HG02981 (cell line): ENCODE measurements around the gene TNPO1.
A peak's percentile ranks its signal among the peaks of the same experiment; 100 is the strongest.
"Not testable (repeated sequence)": the region's sequence is repeated elsewhere in the genome, so short reads cannot be mapped to it uniquely, and the experiment has no call there.

Experiments used
- ATAC-seq: cut with Tn5 transposase; IDR thresholded peaks from one replicate; pipeline ENCODE4 v1.9.1; 2021; ENCODE audit warnings: mild to moderate bottlenecking, moderate library complexity; ENCODE audit not compliant: unreplicated experiment

Gene TNPO1

DNA sequence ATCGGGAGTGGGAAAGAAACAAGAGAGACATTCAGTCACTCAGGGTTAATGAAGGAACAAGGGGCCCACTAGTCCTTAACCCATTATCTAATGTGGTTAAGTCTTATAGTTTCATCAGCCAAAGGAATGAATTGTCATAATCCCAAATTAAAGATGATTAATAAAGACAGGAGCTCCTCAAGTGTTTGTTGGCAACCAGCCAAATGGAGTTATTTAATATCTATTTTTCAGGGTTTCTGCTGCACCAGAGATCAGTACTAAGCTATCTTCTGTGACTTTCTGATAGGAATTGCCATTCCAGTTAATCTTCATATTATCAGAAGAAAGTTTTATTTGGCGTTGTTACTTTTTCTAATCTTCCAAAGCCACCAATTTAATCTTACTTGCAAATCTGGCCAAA lies 105.4 kb downstream of the TNPO1 start:
- ATAC-seq = no peak

DNA sequence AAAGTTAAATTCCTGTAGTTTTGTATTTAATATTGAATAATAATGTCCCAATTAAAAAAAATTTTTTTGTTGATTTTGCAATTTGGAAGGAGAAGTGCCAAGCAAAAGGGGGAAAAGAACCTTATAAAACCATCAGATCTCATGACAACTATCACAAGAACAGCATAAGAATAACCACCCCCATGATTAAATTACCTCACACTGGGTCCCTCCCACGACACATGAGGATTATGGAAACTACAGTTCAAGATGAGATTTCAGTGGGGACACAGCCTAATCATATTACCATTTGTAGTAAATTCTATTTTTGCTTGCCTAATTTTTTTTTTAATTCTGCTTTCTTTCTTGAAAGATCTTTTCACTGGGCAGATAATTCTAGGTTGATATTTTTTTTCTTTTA lies 106.0 kb downstream of the TNPO1 start:
- no peak for ATAC-seq

DNA sequence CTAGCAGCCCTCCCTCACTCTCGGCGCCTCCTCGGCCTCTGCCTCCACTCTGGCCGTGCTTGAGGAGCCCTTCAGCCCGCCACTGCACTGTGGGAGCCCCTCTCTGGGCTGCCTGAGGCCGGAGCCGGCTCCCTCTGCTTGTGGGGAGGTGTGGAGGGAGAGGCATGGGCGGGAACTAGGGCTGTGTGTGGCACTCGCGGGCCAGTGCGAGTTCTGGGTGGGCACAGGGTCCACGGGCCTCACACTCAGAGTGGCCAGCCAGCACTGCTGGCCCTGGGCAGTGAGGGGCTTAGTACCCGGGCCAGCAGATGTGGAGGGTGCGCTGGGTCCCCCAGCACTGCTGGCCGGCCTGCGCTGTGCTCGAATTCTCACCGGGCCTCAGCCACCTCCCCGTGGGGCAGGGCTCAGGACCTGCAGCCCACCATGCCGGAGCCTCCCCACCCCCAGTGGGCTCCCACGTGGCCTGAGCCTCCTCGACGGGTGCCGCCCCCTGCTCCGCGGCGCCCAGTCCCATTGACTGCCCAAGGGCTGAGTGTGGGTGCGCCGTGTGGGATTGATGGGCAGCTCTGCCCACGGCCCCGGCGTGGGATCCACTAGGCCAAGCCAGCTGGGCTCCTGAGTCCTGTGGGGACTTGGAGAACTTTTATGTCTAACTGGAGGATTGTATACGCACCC lies 109.0 kb downstream of the TNPO1 start:
- ATAC-seq = no peak

DNA sequence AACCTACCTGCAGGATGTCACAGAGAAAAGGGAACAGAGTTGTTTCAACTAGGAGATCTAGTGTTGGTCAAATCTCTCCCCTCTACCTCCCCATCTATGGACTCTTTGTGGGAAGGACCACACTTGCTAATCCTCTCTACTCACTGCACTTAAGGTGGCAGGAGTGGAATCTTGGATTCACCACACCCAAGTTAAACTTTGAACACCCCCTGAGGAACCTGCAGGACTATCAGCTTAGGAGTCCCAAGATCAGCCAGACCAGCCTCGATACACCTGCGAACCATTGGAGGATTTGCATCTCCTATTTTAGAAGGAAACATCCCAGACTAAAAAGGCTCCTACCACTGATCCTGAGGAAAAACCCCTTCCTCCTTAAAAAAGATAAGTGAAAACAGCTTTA lies 116.2 kb downstream of the TNPO1 start:
- not testable (repeated sequence) for ATAC-seq

DNA sequence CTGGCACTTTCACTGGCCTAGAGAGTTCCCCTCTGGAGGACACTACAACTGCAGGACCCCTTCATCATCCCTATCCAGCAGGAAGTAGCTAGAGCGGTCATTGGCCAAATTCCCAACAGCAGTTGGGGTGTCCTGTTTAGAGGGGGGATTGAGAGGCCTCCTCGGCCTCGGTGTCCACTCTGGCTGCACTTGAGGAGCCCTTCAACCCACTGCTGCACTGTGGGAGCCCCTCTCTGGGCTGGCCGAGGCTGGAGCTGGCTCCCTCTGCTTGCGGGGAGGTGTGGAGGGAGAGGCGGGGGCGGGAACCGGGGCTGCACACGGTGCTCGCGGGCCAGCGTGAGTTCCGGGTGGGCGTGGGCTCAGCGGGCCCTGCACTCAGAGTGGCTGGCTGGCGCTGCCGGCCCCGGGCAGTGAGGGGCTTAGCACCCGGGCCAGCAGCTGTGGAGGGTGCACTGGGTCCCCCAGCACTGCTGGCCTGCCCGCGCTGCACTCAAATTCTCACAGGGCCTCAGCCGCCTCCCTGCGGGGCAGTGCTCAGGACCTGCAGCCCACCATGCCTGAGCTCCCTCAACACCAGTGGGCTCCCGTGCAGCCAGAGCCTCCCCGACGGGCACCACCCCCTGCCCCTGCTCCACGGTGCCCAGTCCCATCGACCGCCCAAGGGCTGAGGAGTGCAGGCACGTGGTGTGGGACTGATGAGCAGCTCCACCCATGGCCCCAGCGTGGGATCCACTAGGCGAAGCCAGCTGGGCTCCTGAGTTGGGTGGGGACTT lies 118.7 kb downstream of the TNPO1 start:
- not testable (repeated sequence) for ATAC-seq

DNA sequence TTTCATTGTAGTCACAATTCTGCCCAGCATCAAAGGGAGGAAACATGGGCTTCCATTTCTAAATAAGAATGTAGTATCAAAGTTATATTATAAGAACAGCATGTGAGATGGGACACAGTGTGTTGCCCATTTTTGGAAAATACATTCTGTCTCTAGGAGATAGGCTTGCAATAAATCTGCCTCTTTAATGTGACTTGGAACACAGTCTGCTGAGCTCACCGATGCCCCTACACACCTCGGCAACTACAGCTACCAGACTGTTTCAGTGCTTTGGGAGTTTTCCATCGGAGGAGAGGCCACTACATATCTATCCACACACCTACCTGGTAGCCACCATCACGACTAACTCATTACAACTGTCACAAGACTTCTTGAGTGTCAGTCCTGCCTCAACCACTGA lies 120.4 kb downstream of the TNPO1 start:
- no peak for ATAC-seq

DNA sequence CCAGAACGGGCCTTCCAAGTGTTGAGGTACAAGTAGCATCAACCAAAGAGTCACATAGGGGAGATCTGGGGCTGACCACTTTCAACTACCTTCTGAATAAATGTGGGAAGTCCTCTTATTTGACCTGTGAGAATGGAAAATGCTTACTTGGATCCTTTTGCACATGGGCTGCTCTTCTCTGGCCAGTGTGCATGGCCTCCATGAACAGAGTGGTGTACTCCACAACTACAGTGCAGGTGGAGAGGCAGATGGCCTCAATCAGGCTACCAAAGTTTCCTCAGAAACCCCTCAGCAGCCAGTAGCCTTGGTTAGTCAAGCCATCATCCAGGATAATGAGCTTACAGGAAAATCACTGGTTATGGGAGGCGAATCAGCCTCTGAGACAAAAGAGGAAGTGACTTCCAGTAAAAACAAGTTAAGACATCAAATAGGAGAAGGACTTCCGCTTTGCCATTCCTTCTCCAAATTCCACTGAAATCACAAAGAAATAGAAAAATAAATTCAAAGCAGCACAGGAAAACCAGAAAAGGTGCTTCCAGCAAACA lies 121.1 kb downstream of the TNPO1 start:
- ATAC-seq = no peak

DNA sequence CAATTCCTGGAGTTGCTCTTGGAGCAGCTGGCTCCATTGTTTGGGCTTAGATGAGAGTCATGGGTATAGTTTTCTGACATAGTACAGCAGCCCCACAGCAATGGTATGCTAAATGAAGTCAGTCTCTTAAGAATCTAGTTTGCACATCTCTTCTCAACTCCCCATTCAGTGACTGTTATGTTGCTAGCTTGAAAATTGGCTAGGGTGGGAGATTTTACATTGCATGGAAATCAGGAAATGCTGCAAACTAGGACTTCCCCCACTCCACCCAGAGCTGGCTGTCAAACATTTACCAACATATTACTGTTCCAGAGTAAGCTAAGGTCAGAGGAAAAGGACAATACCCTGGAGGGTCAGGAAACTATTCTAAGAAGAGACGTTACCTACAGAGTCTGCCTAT lies 121.7 kb downstream of the TNPO1 start:
- no peak for ATAC-seq

DNA sequence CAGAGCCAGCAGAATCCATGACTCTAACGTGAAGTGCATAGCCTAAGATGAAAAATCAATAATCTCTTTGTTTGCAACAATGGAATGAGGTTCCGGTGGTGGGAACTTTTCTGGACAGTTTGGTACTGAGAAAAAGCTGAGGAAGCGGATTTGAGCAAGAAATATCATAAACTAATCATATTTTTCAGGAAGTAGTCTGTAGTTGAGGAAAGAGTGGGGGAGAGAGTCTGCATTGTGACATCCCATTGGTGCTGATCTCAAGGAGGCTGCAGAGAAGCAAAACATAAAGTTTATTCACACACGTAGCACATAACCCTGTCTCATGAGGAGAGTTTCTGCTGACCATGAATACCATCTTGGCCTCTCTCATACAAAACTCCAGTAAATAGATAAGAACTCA lies 123.6 kb downstream of the TNPO1 start:
- no peak for ATAC-seq

DNA sequence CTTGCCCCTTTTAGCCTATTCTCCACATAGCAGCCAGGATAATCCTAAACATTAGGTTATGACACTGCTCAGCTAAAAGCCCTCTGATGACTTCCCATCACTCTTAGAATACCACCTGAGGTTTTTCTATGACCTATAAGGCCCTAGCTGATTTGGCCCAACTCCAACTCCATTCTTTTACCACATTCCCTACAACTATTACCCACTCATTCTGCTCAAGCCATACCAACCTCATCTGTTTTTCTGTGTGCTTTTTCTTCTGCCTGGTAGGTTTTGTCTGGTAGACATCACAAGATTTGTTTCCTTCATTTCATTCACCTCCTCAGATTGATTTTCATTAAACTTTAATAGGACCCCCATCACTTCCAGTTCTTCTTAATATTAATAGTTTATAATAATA lies 126.8 kb downstream of the TNPO1 start:
- no peak for ATAC-seq

DNA sequence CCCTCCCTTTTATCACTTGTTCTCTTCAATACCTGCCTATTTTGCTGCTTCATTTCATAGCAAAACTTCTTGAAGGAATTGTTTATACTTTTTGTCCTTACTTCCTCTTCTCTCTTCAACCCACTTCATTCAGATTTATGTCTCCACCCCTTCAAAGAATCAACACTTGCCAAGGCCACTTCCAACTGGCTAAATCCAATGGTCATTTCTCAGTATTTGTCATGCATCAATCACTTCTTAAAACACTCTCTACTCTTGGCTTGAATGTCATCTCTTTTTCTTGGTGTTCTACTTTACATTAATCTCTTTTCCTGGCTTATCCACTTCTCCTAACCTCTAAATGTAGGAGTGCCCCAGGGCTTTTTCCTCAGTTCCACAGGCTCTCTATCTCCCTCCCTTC lies 131.0 kb downstream of the TNPO1 start:
- no peak for ATAC-seq

DNA sequence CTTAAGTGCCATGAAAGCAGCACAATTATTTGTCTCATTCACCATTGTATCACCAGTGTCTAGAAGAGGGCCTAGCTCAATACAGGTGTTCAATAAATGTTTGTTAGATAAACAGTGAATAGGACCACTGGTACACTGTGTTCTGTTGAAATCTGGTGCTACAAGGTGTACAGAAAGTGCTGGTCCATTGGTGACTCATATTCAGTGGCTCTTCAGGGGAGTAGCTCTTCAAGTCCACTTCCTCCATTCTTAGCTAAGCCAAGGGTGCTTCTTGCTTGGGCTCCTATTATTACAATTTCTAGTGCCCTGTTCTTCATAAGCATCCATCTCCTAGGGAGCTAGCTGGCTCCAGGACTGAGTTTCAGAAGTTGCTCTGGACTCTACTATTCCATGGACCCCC lies 133.0 kb downstream of the TNPO1 start:
- no peak for ATAC-seq

DNA sequence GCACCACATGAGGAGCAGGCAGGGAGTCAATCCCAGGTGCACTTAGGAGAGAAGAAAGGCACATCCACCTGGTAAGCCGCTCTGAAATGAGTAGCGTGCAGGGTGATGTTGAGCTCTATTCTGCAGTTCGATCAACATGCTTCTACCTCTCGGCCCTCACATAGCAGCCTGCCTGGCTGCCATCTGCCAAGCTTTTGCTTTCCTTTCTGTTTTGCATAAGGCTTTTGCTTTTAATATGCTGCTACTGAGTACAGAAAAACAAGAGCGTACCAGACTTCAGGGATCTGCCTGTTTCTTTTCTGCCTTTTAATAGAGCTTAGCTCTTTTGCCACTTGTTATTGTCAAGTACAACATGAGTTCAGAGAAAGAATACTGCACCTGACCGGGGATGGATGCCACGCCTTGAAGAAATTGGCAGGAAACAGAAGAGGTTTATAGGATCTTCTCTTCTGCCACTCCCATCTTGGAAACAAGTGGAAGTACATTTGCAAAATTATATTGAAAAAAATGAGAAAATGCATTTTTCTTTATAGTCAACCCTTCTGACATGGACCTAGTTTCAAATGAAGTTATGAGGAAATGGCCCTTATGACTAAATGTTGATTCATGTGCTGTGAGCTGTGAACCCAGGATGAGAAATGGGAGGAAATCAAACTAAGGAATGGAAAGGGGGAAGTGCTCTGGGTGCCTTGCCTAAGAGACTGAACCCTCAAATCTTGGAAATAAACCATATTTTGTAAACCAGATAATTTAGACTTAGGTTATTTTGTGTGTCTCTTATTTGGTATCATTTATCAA lies 135.4 kb downstream of the TNPO1 start:
- ATAC-seq = no peak

DNA sequence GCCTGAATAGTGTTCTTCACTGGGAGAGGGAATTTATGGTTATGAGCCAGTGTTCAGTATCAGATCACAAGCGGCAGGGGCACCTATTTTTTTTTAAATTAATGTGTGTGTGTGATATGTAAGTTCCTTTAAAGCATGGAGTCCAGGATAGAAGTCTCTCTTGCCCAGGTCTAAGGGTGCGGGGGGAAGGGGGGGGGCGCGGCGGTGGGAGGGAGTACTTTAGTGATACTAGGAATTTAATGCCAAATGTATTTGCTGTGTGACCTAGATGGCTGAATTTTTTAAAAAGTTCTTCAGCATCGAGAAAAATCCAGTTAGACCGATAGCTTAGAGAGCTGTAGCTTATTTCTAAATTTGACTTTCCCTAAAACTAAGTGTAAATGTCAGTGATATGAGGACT lies 137.9 kb downstream of the TNPO1 start:
- ATAC-seq = no peak

DNA sequence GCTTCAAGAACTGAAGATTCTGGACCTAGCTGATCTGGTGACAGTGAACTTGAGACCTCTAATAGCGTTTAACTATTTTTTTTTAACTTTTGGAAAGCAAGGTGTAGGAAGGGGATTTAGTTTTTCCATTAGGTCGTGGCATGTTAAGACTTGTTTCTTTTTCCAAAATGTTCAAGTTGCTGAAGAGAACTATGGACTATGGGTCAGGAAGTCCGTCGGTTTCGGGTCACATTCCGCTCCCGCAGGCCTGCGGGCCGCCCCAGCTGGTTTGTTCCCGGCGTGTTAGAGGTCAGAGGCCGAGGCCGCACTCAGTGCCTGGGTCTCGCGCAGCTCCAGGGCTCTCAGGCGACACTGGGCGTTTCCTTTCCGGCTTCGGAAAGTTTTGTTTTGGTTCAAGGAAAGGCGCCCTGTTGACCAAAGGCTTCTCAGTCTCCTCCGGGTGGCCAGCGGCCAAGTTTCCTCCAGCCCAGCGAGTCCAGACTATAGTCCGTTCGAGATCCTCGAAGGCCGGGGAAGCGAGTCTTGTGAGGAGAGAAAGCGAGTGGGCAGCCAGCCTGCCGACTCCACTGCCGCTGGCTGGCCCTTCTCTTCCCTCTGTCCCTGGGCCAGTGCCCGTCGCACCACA lies 138.8 kb downstream of the TNPO1 start:
- ATAC-seq = peak; percentile 34

DNA sequence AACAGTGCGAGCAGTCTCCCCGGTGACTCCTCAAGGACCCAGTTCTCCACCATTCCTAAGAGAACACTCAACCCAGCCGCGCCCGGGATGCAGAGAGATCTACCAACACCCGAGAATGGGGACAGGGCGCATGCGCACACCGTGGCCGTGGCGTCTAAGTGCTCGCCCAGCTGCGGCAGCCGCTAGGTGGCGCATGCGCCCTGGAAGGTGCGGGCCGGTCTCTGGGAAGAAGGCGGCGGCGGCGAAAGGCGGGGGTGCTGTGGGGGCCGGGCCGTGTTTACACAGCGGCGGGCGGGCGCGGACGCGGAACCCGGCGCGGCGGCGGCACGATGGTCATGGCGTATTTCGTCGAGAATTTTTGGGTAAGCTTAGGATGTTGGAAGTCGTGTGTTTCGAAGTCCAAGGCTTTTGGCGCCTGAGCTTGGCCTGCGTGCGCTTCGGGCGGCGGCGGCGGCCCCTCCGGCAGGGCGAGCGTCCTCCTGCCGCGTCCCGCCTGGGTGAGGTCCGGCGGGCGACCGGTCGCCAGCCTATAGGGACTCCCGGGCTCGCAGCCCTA lies 139.4 kb downstream of the TNPO1 start, which contains the start of gene FCHO2:
Gene FCHO2, plus strand, starts transcription at position 274 of the 556 bp plus-strand sequence. Its CDS starts 56 bp downstream, at position 330.
- ATAC-seq = peak; percentile 86

DNA sequence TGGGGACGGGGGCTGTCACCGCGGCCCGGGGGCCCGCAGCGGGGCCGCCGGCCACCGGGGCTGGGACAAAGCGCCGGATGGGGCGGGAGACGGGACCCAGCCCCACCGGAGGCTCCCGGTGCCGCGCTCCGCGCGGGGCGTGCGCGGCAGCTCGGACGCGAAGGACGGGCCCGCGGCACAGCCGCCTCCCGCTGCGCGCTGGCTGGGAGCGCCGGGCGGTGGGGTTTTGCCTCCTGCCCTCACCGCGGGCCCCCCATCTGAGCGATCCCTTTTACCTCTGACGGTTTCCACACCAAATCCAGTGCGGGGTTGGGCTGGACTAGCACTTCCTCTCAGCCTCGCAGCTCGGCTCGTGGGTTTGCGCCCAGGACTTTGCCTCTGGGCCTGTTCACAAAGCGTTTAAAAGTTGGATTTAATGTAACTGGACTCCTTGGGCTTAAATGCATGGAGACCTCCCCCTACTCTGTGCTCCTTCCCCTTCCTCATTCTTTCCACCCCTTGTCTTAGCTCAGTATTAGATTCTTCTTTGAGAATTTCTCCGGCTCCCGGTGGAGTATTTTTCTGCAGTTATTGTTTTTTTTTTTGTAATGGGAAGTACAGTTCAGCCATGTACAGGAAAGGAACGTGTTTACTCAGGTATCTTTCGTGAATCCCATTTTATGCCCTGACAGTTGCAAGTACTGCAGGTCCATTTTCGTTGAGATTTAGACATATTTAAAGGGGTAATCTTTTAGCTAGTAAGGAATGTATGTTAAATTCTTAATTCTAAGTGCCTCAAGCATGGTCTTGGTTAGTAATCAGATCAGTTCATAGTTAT lies 140.1 kb downstream of the TNPO1 start:
- peak; percentile 31 for ATAC-seq

DNA sequence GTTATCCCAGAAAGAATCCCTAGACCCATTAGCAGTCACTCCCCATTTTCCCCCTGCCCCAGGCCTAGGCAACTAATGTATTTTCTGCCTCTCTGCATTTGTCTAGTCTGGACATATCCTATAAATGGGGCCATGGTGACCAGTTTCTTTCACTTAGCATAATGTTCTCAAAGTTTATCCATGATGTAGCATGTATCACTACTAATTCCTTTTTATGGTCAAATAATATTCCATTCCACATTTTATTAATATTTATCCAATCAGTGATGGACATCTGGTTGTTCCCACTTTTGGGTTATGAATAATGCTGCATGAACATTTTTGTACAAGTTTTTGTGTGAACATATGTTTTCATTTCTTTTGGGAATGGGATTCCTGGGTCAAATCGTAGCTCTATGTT lies 140.9 kb downstream of the TNPO1 start:
- no peak for ATAC-seq

DNA sequence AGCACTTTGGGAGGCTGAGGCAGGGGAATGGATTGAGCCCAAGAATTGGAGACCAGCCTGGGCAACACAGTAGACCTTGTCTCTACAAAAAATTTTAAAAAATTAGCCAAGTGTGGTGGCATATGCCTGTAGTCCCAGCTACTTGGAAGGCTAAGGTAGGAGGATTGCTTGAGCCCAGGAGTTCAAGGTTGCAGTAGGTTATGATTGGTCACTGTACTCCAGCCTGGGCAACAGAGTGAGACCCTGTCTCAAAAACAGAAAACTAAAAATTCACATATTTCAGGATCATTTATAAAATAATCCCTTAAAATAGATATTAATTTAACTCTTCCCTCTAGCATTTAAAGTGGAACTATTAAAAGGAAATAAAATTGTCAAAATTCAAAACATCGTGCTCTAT lies 142.8 kb downstream of the TNPO1 start:
- no peak for ATAC-seq
